Measurements from ENCODE around the gene PCGF3.

DNA sequence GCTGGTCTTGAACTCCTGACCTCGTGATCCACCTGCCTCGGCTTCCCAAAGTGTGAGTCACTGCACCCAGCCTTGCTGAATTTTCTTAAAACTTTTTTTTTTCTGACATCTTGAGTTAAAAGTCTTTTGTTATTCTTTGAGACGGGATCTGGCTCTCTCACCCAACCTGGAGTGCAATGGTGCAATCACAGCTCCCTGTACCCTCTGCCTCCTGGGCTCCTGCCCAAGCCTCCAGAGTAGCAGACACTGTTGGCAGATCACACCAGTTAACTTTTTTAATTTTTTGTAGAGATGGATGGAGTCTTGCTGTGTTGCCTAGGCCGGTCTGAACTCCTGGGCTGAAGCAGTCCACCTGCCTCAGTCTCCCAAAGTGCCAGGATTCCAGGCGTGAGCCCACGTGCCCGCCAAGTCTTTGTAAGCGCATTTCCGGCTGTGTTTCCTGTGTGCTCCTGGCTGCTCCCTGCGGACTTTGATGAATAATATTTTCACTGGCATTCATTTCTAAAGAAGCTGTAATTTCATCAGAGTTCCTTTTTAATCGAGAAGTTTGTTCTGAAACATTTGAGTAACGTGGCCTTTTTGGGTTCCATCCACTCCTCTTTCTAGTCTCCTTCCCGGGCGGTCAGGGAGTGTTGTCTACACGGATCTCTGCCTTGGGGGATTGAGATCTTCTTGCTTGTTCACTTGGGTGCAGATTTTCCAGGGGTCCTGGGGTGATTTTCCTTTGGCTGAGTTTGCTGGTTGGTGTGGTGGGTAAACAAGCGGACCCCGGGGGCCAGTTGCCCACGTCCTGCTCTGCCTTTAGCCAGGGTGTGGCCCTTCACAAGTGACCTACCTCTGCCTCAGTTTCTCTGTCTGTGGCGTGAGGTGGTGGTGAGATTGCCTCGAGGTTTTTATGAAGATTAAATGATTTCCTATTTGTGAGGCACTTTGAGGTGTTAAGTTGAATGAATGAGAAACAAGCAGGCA, 44.4 kb downstream of the PCGF3 start:
- TF ChIP-seq EZH2 (IDR thresholded peaks at IDR 0.05; ENCODE audit: insufficient read depth, poor library complexity, severe bottlenecking), result no peak
- no peak for TF ChIP-seq EZH2phosphoT487 (IDR thresholded peaks at IDR 0.05; ENCODE audit: insufficient read depth, low read depth)

Data from GM23248 (cell line).